ENCODE data around the gene PCDHA8.
"Not testable (repeated sequence)": the region's sequence is repeated elsewhere in the genome, so short reads cannot be mapped to it uniquely, and the experiment has no call there.

Gene PCDHA8, protein sequence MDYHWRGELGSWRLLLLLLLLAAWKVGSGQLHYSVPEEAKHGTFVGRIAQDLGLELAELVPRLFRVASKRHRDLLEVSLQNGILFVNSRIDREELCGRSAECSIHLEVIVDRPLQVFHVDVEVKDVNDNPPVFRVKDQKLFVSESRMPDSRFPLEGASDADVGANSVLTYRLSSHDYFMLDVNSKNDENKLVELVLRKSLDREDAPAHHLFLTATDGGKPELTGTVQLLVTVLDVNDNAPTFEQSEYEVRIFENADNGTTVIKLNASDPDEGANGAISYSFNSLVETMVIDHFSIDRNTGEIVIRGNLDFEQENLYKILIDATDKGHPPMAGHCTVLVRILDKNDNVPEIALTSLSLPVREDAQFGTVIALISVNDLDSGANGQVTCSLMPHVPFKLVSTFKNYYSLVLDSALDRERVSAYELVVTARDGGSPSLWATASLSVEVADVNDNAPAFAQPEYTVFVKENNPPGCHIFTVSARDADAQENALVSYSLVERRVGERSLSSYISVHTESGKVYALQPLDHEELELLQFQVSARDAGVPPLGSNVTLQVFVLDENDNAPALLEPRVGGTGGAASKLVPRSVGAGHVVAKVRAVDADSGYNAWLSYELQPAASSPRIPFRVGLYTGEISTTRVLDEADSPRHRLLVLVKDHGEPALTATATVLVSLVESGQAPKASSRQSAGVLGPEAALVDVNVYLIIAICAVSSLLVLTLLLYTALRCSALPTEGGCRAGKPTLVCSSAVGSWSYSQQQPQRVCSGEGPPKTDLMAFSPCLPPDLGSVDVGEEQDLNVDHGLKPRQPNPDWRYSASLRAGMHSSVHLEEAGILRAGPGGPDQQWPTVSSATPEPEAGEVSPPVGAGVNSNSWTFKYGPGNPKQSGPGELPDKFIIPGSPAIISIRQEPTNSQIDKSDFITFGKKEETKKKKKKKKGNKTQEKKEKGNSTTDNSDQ

GRCh38 chr5:140840978-140841962 is at the start of gene PCDHA8:
Gene PCDHA8, plus strand, starts transcription at chr5:140841187. Its CDS starts 135 bp downstream, at chr5:140841322.
- TF ChIP-seq Cebpa-rat (IDR thresholded peaks at IDR 0.05): no peak

DNA sequence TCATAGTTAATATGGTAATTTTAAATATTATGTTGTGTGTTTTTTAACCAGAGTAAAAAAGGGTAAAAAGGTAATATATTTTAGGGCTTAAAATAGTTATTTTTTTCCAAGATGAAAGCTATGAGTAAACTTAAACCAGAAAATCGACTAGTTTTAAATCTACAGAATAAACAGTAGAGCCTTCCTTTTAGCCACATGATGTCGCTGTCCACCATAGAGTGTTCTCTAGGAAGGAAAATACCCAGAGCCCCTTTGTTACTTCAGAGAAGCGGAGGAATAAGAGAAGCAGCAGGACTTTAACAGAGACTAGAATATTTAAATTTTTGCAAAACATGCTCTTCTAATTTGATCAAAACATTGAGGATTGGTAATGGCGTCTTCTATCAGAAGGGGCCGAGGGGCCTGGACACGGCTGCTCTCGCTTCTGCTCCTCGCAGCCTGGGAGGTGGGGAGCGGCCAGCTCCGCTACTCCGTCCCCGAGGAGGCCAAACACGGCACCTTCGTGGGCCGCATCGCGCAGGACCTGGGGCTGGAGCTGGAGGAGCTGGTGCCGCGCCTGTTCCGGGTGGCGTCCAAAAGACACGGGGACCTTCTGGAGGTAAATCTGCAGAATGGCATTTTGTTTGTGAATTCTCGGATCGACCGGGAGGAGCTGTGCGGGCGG is 46.3 kb upstream of the PCDHA8 start, which contains the start of gene PCDHA2:
Gene PCDHA2, plus strand, starts transcription at position 258 of the 664 bp plus-strand sequence.
- no peaks in the 10 kb centered on the region for H4K20me1 ChIP-seq
- H3K9ac ChIP-seq: no peak within 1 kb of the TSS
- no peak within 1 kb of the TSS for H3K4me2 ChIP-seq
- H3K4me3 ChIP-seq: no peak within 1 kb of the TSS
- no peak for TF ChIP-seq Cebpa-rat (IDR thresholded peaks at IDR 0.05)
- no peaks in the 10 kb centered on the region for H3K36me3 ChIP-seq
- H3K27me3 ChIP-seq: no peaks in the 10 kb centered on the region
- peaks cover 52% of the 10 kb centered on the region for H3K9me3 ChIP-seq
- no peaks in the 10 kb centered on the region for H3K4me1 ChIP-seq
- no peak within 1 kb of the TSS for H3K27ac ChIP-seq

More at GRCh38 chr5:140840978-140841962, at the start of gene PCDHA8:
- peaks cover 21% of the 10 kb centered on the region for H3K9me3 ChIP-seq
- H3K27me3 ChIP-seq: no peaks in the 10 kb centered on the region
- H3K36me3 ChIP-seq: no peaks in the 10 kb centered on the region
- no peaks in the 10 kb centered on the region for H4K20me1 ChIP-seq
- H3K4me3 ChIP-seq: no peak within 1 kb of the TSS
- no peaks in the 10 kb centered on the region for H3K4me1 ChIP-seq
- no peak within 1 kb of the TSS for H3K9ac ChIP-seq
- H3K27ac ChIP-seq: no peak within 1 kb of the TSS
- no peak within 1 kb of the TSS for H3K4me2 ChIP-seq

DNA sequence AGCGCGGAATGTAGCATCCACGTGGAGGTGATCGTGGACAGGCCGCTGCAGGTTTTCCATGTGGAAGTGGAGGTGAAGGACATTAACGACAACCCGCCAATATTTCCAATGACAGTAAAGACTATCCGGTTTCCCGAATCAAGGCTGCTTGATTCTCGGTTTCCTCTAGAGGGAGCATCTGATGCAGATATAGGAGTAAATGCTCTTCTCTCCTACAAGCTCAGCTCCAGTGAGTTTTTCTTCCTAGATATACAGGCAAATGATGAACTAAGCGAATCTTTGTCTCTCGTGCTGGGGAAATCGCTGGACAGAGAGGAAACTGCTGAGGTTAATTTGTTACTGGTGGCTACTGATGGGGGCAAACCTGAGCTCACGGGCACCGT is 45.7 kb upstream of the PCDHA8 start:
- Histone ChIP-seq H3K9me3 (peaks cover 52% of the 10 kb centered on the region), H3K36me3 (no peaks in the 10 kb centered on the region), H3K4me1 (no peaks in the 10 kb centered on the region), H3K4me3 (no peak overlapping the region), H3K9ac (no peak overlapping the region), H4K20me1 (no peaks in the 10 kb centered on the region), H3K4me2 (no peak overlapping the region), H3K27ac (no peak overlapping the region), H3K27me3 (no peaks in the 10 kb centered on the region)
- TF ChIP-seq Cebpa-rat (IDR thresholded peaks at IDR 0.05): no peak

GRCh38 chr5:140796072-140796717 is 44.8 kb upstream of the PCDHA8 start:
- not testable (repeated sequence) for H3K27me3 ChIP-seq, H3K36me3 ChIP-seq, H3K9ac ChIP-seq, H3K4me2 ChIP-seq, H3K4me3 ChIP-seq, H3K4me1 ChIP-seq, H4K20me1 ChIP-seq, H3K27ac ChIP-seq
- H3K9me3 ChIP-seq: peaks cover 55% of the 10 kb centered on the region

GRCh38 chr5:140796718-140797095 is 44.3 kb upstream of the PCDHA8 start:
- no peak overlapping the region for H3K27ac ChIP-seq
- no peak overlapping the region for H3K4me2 ChIP-seq
- H3K36me3 ChIP-seq: no peaks in the 10 kb centered on the region
- H3K4me3 ChIP-seq: no peak overlapping the region
- H3K4me1 ChIP-seq: no peaks in the 10 kb centered on the region
- no peaks in the 10 kb centered on the region for H4K20me1 ChIP-seq
- H3K9me3 ChIP-seq: peaks cover 59% of the 10 kb centered on the region
- H3K9ac ChIP-seq: no peak overlapping the region
- no peak for TF ChIP-seq Cebpa-rat (IDR thresholded peaks at IDR 0.05)
- no peaks in the 10 kb centered on the region for H3K27me3 ChIP-seq

- no peak within 1 kb of the TSS for H3K27ac ChIP-seq
Measured at GRCh38 chr5:140800816-140801493, 40.0 kb upstream of the PCDHA8 start, which contains the start of gene PCDHA3. Gene PCDHA3, plus strand, starts transcription at chr5:140801057.

GRCh38 chr5:140801494-140801841 is 39.5 kb upstream of the PCDHA8 start:
- H3K9me3 ChIP-seq: peaks cover 47% of the 10 kb centered on the region
- H3K27ac ChIP-seq: no peak overlapping the region
- H3K4me3 ChIP-seq: no peak overlapping the region
- no peaks in the 10 kb centered on the region for H3K27me3 ChIP-seq
- no peaks in the 10 kb centered on the region for H3K4me1 ChIP-seq
- no peaks in the 10 kb centered on the region for H4K20me1 ChIP-seq
- H3K4me2 ChIP-seq: no peak overlapping the region
- no peak overlapping the region for H3K9ac ChIP-seq
- TF ChIP-seq Cebpa-rat (IDR thresholded peaks at IDR 0.05): no peak
- H3K36me3 ChIP-seq: no peaks in the 10 kb centered on the region

More at GRCh38 chr5:140800816-140801493, 40.0 kb upstream of the PCDHA8 start, which contains the start of gene PCDHA3:
- H3K4me2 ChIP-seq: no peak within 1 kb of the TSS
- TF ChIP-seq Cebpa-rat (IDR thresholded peaks at IDR 0.05): no peak
- no peaks in the 10 kb centered on the region for H4K20me1 ChIP-seq
- H3K27me3 ChIP-seq: no peaks in the 10 kb centered on the region
- H3K4me1 ChIP-seq: no peaks in the 10 kb centered on the region
- no peak within 1 kb of the TSS for H3K4me3 ChIP-seq
- H3K36me3 ChIP-seq: no peaks in the 10 kb centered on the region
- no peak within 1 kb of the TSS for H3K9ac ChIP-seq
- H3K9me3 ChIP-seq: peaks cover 50% of the 10 kb centered on the region

DNA sequence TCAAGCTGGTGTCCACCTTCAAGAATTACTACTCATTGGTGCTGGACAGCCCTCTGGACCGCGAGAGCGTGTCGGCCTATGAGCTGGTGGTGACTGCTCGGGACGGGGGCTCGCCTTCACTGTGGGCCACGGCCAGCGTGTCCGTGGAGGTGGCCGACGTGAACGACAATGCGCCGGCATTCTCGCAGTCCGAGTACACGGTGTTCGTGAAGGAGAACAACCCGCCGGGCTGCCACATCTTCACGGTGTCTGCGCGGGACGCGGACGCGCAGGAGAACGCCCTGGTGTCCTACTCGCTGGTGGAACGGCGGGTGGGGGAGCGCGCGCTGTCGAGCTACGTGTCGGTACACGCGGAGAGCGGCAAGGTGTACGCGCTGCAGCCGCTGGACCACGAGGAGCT is 38.6 kb upstream of the PCDHA8 start:
- not testable (repeated sequence) for H3K4me3 ChIP-seq, H3K27ac ChIP-seq, H3K27me3 ChIP-seq, H3K4me2 ChIP-seq, H3K36me3 ChIP-seq, H3K4me1 ChIP-seq, H3K9ac ChIP-seq, H4K20me1 ChIP-seq
- H3K9me3 ChIP-seq: peaks cover 47% of the 10 kb centered on the region

Data from BLaER1 (cell line).